ENCODE results near the gene FBRSL1. TPM values are rescaled to one million over a fixed set of nuclear protein-coding genes. Genes with fewer than 3 reads are reported as not detected.

Gene FBRSL1
- total and polyA plus RNA-seq, 3 donors from 2014 or later, result 51.1 to 98.9 (median 88.3) TPM

- H3K4me3 ChIP-seq, result no peak overlapping the region
- no peaks in the 10 kb centered on the region for H3K9me3 ChIP-seq
- peak; percentile 89 for DNase-seq
- H3K36me3 ChIP-seq (ENCODE audit: low read depth, missing control alignments), result no peaks in the 10 kb centered on the region
- 60 to 81% methylated on average over 5 of the region's 5 CpGs for WGBS, 2 donors
- TF ChIP-seq CTCF (IDR thresholded peaks at IDR 0.05) (no peak), POLR2A (IDR thresholded peaks at IDR 0.05) (no peak)
- intact Hi-C loops (cut with DNase I; ENCODE audit: low total_unique reads), result no loop called here
- H3K27me3 ChIP-seq, result no peaks in the 10 kb centered on the region
- H3K4me1 ChIP-seq, result peaks cover 51% of the 10 kb centered on the region
- peak overlapping the region; percentile 44 to 77 for H3K27ac ChIP-seq
These were observed 24.9 kb downstream of the FBRSL1 start for GRCh38 chr12:132514838-132515237.

- Histone ChIP-seq H3K36me3 (ENCODE audit: low read depth, missing control alignments) (no peaks in the 10 kb centered on the region), H3K27me3 (no peaks in the 10 kb centered on the region), H3K9me3 (no peaks in the 10 kb centered on the region), H3K4me3 (no peak overlapping the region), H3K4me1 (peaks cover 52% of the 10 kb centered on the region), H3K27ac (peak overlapping the region; percentile 21 to 53)
- DNase-seq, result no peak
- 77 to 91% methylated on average over 17 to 18 of the region's 18 CpGs for WGBS, 2 donors
- intact Hi-C loops (cut with DNase I; ENCODE audit: low total_unique reads), result no loop called here
- TF ChIP-seq CTCF (IDR thresholded peaks at IDR 0.05), result no peak
- TF ChIP-seq POLR2A (IDR thresholded peaks at IDR 0.05), result no peak
These were observed 26.4 kb downstream of the FBRSL1 start for GRCh38 chr12:132516095-132517012.

- H3K4me1 ChIP-seq, result peaks cover 47% of the 10 kb centered on the region
- WGBS, 2 donors, result 76 to 79% methylated on average over 13 to 19 of the region's 19 CpGs
These were observed 27.2 kb downstream of the FBRSL1 start for GRCh38 chr12:132517013-132517739.

GRCh38 chr12:132517740-132518100 lies 27.8 kb downstream of the FBRSL1 start:
- intact Hi-C loops (cut with DNase I; ENCODE audit: low total_unique reads), result no loop called here
- peak overlapping the region in 1 of 2 donors; percentile 53 for H3K27ac ChIP-seq
- H3K4me1 ChIP-seq, result peaks cover 46% of the 10 kb centered on the region
- H3K4me3 ChIP-seq, result no peak overlapping the region
- H3K9me3 ChIP-seq, result no peaks in the 10 kb centered on the region
- 59 to 76% methylated on average over 8 to 10 of the region's 10 CpGs for WGBS, 2 donors
- H3K36me3 ChIP-seq (ENCODE audit: low read depth, missing control alignments), result no peaks in the 10 kb centered on the region
- H3K27me3 ChIP-seq, result no peaks in the 10 kb centered on the region
- no peak for TF ChIP-seq POLR2A (IDR thresholded peaks at IDR 0.05)
- no peak for TF ChIP-seq CTCF (IDR thresholded peaks at IDR 0.05)
- DNase-seq, result peak; percentile 88

More at GRCh38 chr12:132517013-132517739, 27.2 kb downstream of the FBRSL1 start:
- DNase-seq, result no peak
- no peak overlapping the region for H3K4me3 ChIP-seq
- intact Hi-C loops (cut with DNase I; ENCODE audit: low total_unique reads), result no loop called here
- no peaks in the 10 kb centered on the region for H3K9me3 ChIP-seq
- no peak for TF ChIP-seq POLR2A (IDR thresholded peaks at IDR 0.05)
- no peak for TF ChIP-seq CTCF (IDR thresholded peaks at IDR 0.05)
- H3K36me3 ChIP-seq (ENCODE audit: low read depth, missing control alignments), result no peaks in the 10 kb centered on the region
- H3K27me3 ChIP-seq, result no peaks in the 10 kb centered on the region
- H3K27ac ChIP-seq, result peak overlapping the region; percentile 21 to 53
